ENCODE results near the gene TMEM250. TPM values are rescaled to one million over a fixed set of nuclear protein-coding genes. Genes with fewer than 3 reads are reported as not detected.

TMEM250 gene
- total RNA-seq, 1 donor from 2014 or later = 29.8 TPM

DNA sequence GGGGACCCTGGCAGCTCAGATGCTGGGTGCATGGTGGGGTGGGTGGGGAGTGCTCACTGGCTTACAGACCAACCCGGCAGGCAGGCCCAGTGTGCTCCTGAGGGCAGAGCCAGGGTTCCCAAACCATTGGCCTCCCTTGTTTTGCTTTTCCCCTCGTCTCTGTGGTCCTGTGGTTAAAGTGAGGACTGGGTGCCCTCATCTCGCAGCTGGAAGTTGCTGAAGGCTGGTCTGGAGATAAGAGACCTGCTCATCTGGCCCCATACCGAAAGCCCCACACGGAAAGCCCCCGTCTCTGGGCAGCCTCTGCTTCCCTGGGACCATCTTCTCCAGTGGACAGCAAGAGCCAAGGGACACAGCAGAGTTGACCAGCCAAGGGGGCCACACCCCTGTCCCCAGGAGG is 13.8 kb downstream of the TMEM250 start:
- Mint-ChIP-seq H3K27ac (ENCODE audit: unreplicated experiment) (no peak overlapping the region), H3K9me3 (ENCODE audit: unreplicated experiment) (no peaks in the 10 kb centered on the region), H3K4me3 (ENCODE audit: unreplicated experiment) (no peak overlapping the region), H3K27me3 (ENCODE audit: low read depth, unreplicated experiment) (peaks cover 2% of the 10 kb centered on the region), H3K36me3 (ENCODE audit: low read depth, unreplicated experiment) (no peaks in the 10 kb centered on the region), H3K4me1 (ENCODE audit: low read depth, unreplicated experiment) (peaks cover 14% of the 10 kb centered on the region)
- Histone ChIP-seq H3K4me1 (ENCODE audit: insufficient read depth, low read length) (peaks cover 16% of the 10 kb centered on the region), H3K9ac (ENCODE audit: low read length) (no peak overlapping the region), H2AFZ (ENCODE audit: low read depth, low read length) (no peak overlapping the region), H3K27me3 (ENCODE audit: insufficient read depth, low read length) (no peaks in the 10 kb centered on the region), H3K4me2 (ENCODE audit: low read length) (no peak overlapping the region), H3K27ac (ENCODE audit: low read depth, low read length) (no peak overlapping the region), H3K36me3 (ENCODE audit: insufficient read depth, low read length) (no peaks in the 10 kb centered on the region), H3K79me2 (ENCODE audit: insufficient read depth, low read length) (no peaks in the 10 kb centered on the region), H4K20me1 (ENCODE audit: insufficient read depth, low read length) (no peaks in the 10 kb centered on the region), H3K4me3 (ENCODE audit: insufficient read depth, low read depth, low read length) (no peak overlapping the region), H3K9me3 (ENCODE audit: insufficient read depth, low read depth, low read length) (no peaks in the 10 kb centered on the region)
- DNase-seq (ENCODE audit: low read depth) (no peak), FAIRE-seq (no peak)
- TF ChIP-seq, protein P1, sequence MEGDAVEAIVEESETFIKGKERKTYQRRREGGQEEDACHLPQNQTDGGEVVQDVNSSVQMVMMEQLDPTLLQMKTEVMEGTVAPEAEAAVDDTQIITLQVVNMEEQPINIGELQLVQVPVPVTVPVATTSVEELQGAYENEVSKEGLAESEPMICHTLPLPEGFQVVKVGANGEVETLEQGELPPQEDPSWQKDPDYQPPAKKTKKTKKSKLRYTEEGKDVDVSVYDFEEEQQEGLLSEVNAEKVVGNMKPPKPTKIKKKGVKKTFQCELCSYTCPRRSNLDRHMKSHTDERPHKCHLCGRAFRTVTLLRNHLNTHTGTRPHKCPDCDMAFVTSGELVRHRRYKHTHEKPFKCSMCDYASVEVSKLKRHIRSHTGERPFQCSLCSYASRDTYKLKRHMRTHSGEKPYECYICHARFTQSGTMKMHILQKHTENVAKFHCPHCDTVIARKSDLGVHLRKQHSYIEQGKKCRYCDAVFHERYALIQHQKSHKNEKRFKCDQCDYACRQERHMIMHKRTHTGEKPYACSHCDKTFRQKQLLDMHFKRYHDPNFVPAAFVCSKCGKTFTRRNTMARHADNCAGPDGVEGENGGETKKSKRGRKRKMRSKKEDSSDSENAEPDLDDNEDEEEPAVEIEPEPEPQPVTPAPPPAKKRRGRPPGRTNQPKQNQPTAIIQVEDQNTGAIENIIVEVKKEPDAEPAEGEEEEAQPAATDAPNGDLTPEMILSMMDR (IDR thresholded peaks at IDR 0.05; ENCODE audit: insufficient read depth, low read depth, low read length) = no peak
- no peak for TF ChIP-seq EZH2 (IDR thresholded peaks at IDR 0.05; ENCODE audit: insufficient read depth, low read length)

DNA sequence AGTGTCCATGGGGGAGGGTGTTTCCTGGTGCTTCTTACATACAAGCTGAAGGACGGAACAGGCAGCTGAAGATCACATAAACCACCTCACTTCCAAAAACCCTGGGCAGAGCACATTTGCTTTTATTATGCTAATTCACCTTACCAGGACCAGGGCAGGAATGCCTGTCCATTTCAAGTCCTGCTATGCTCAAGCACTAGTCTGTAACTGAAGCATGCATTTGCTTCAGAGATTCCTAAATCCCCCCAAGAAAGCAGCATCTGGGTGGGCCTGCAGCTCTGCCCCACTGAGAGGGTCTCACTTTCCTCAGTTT is 14.2 kb downstream of the TMEM250 start:
- no peak for FAIRE-seq
- H3K4me2 ChIP-seq (ENCODE audit: low read length) = no peak overlapping the region

More for the DNA sequence above, 14.2 kb downstream of the TMEM250 start:
- Mint-ChIP-seq H3K9me3 (ENCODE audit: unreplicated experiment) (no peaks in the 10 kb centered on the region), H3K4me3 (ENCODE audit: unreplicated experiment) (no peak overlapping the region), H3K27me3 (ENCODE audit: low read depth, unreplicated experiment) (peaks cover 2% of the 10 kb centered on the region), H3K4me1 (ENCODE audit: low read depth, unreplicated experiment) (peaks cover 14% of the 10 kb centered on the region), H3K36me3 (ENCODE audit: low read depth, unreplicated experiment) (no peaks in the 10 kb centered on the region), H3K27ac (ENCODE audit: unreplicated experiment) (no peak overlapping the region)
- H3K27ac ChIP-seq (ENCODE audit: low read depth, low read length) = no peak overlapping the region
- no peak overlapping the region for H3K9ac ChIP-seq (ENCODE audit: low read length)
- H3K4me1 ChIP-seq (ENCODE audit: insufficient read depth, low read length) = peaks cover 14% of the 10 kb centered on the region
- H3K36me3 ChIP-seq (ENCODE audit: insufficient read depth, low read length) = no peaks in the 10 kb centered on the region
- H3K27me3 ChIP-seq (ENCODE audit: insufficient read depth, low read length) = no peaks in the 10 kb centered on the region
- TF ChIP-seq EZH2 (IDR thresholded peaks at IDR 0.05; ENCODE audit: insufficient read depth, low read length) = no peak
- TF ChIP-seq, protein P1 (IDR thresholded peaks at IDR 0.05; ENCODE audit: insufficient read depth, low read depth, low read length) = no peak
- H3K4me3 ChIP-seq (ENCODE audit: insufficient read depth, low read depth, low read length) = no peak overlapping the region
- no peaks in the 10 kb centered on the region for H4K20me1 ChIP-seq (ENCODE audit: insufficient read depth, low read length)
- no peaks in the 10 kb centered on the region for H3K79me2 ChIP-seq (ENCODE audit: insufficient read depth, low read length)
- no peak for DNase-seq (ENCODE audit: low read depth)
- no peak overlapping the region for H2AFZ ChIP-seq (ENCODE audit: low read depth, low read length)
- H3K9me3 ChIP-seq (ENCODE audit: insufficient read depth, low read depth, low read length) = no peaks in the 10 kb centered on the region

All from astrocyte (in vitro differentiated cells and primary cell).